WTC11 (cell line): ENCODE results near the gene COBL. TPM values are rescaled to one million over a fixed set of nuclear protein-coding genes. Genes with fewer than 3 reads are reported as not detected.

ENCODE experiments used
- ATAC-seq: fragments of 200-7000 bp; cut with Tn5 transposase; 2 replicates; pipeline ENCODE4 v1.10.0; 2021; ENCODE audit warnings: mild to moderate bottlenecking, moderate library complexity
- CTCF ChIA-PET: fragments of 300-600 bp; sonication (Branson Sonifier 250); formaldehyde crosslinking; loops from one replicate; lab custom pipeline; 2021; ENCODE audit warnings: antibody characterized with exemption; lab: Charles Lee
- POLR2A ChIA-PET: fragments of 350-600 bp; sonication (Branson Sonifier 250); formaldehyde crosslinking; loops from one replicate; lab custom pipeline; 2021; ENCODE audit warnings: antibody characterized with exemption; lab: Charles Lee
- DNase-seq: peaks from one replicate; pipeline ENCODE4 v3.0.0; 2021; ENCODE audit warnings: low spot score
- H3K27ac Mint-ChIP-seq: 2 replicates; pipeline ENCODE4 v1.8.0; 2021; ENCODE audit warnings: mixed read lengths
- H3K27me3 Mint-ChIP-seq: 2 replicates; pipeline ENCODE4 v1.8.0; 2021; ENCODE audit warnings: low read depth, mild to moderate bottlenecking, moderate library complexity, mixed read lengths
- H3K36me3 Mint-ChIP-seq: 2 replicates; pipeline ENCODE4 v1.8.0; 2021; ENCODE audit warnings: mixed read lengths
- H3K4me1 Mint-ChIP-seq: 2 replicates; pipeline ENCODE4 v1.8.0; 2022; ENCODE audit warnings: mixed read lengths
- H3K4me3 Mint-ChIP-seq: 2 replicates; pipeline ENCODE4 v1.8.0; 2021; ENCODE audit warnings: mild to moderate bottlenecking, moderate library complexity, mixed read lengths
- H3K9me3 Mint-ChIP-seq: 2 replicates; pipeline ENCODE4 v1.8.0; 2021; ENCODE audit warnings: mixed read lengths
- ATF1 ChIP-seq: sonication (generic); formaldehyde crosslinking; IDR thresholded peaks from 2 replicates; pipeline ENCODE4 v1.8.1; 2023; ENCODE audit warnings: mild to moderate bottlenecking, moderate library complexity, missing genetic modification reagents
- EMX1 ChIP-seq: fragments of 250-450 bp; sonication (Bioruptor Pico); IDR thresholded peaks from 2 replicates; pipeline ENCODE4 v1.8.0; 2021; ENCODE audit warnings: mild to moderate bottlenecking
- JAZF1 ChIP-seq: fragments of 250-450 bp; sonication (Bioruptor Pico); IDR thresholded peaks from 2 replicates; pipeline ENCODE4 v1.9.0; 2021; ENCODE audit warnings: moderate library complexity, mild to moderate bottlenecking, inconsistent platforms
- JUN ChIP-seq: sonication (generic); formaldehyde crosslinking; IDR thresholded peaks from 2 replicates; pipeline ENCODE4 v1.8.0; 2023; ENCODE audit warnings: mild to moderate bottlenecking, missing genetic modification reagents
- NR1H2 ChIP-seq: sonication (generic); formaldehyde crosslinking; IDR thresholded peaks from 2 replicates; pipeline ENCODE4 v1.9.0; 2021; ENCODE audit warnings: mild to moderate bottlenecking, moderate library complexity, missing genetic modification reagents
- NR3C1 ChIP-seq: sonication (generic); formaldehyde crosslinking; conservative IDR thresholded peaks from 2 replicates; pipeline ENCODE4 v1.8.1; 2023; ENCODE audit warnings: low read depth, mild to moderate bottlenecking, missing genetic modification reagents
- PRRX2 ChIP-seq: fragments of 250-450 bp; sonication (Bioruptor Pico); IDR thresholded peaks from 2 replicates; pipeline ENCODE4 v1.8.0; 2021; ENCODE audit warnings: mild to moderate bottlenecking
- RORB ChIP-seq: fragments of 250-450 bp; sonication (Bioruptor Pico); IDR thresholded peaks from 2 replicates; pipeline ENCODE4 v1.9.0; 2021; ENCODE audit warnings: mild to moderate bottlenecking
- SMAD3 ChIP-seq: sonication (generic); formaldehyde crosslinking; IDR thresholded peaks from 2 replicates; pipeline ENCODE4 v1.8.0; 2022; ENCODE audit warnings: missing genetic modification reagents, mild to moderate bottlenecking, borderline replicate concordance
- SMAD4 ChIP-seq: sonication (generic); formaldehyde crosslinking; IDR thresholded peaks from 2 replicates; pipeline ENCODE4 v1.8.0; 2022; ENCODE audit warnings: mild to moderate bottlenecking, missing genetic modification reagents
- TEAD1 ChIP-seq: sonication (generic); formaldehyde crosslinking; IDR thresholded peaks from 2 replicates; pipeline ENCODE4 v1.8.0; 2022; ENCODE audit warnings: mild to moderate bottlenecking, missing genetic modification reagents
- ZNF263 ChIP-seq: sonication (generic); formaldehyde crosslinking; IDR thresholded peaks from 2 replicates; pipeline ENCODE4 v1.8.1; 2022; ENCODE audit warnings: low read depth, mild to moderate bottlenecking, moderate library complexity, missing genetic modification reagents
- total RNA-seq: library from RNA; stranded (reverse); gene quantifications from 3 replicates; pipeline ENCODE4 v1.2.3, GENCODE V29; 2021
- TF ChIP-seq, protein P1 (sequence below): sonication (generic); formaldehyde crosslinking; IDR thresholded peaks from 2 replicates; pipeline ENCODE4 v1.8.1; 2023; ENCODE audit warnings: mild to moderate bottlenecking, missing genetic modification reagents
- TF ChIP-seq, protein P2 (sequence below): sonication (generic); formaldehyde crosslinking; IDR thresholded peaks from 2 replicates; pipeline ENCODE4 v1.8.1; 2023; ENCODE audit warnings: mild to moderate bottlenecking, missing genetic modification reagents, moderate library complexity
- TF ChIP-seq, protein P3 (sequence below): sonication (generic); formaldehyde crosslinking; IDR thresholded peaks from 2 replicates; pipeline ENCODE4 v1.8.1; 2023; ENCODE audit warnings: mild to moderate bottlenecking, missing genetic modification reagents, moderate library complexity
- TF ChIP-seq, protein P4 (sequence below): fragments of 250-450 bp; sonication (Bioruptor Pico); IDR thresholded peaks from 2 replicates; pipeline ENCODE4 v1.9.0; 2021; ENCODE audit warnings: mild to moderate bottlenecking
- TF ChIP-seq, protein P5 (sequence below): sonication (generic); formaldehyde crosslinking; IDR thresholded peaks from 2 replicates; pipeline ENCODE4 v1.8.1; 2022; ENCODE audit warnings: low read depth, missing genetic modification reagents, borderline replicate concordance
- TF ChIP-seq, protein P6 (sequence below): sonication (generic); formaldehyde crosslinking; IDR thresholded peaks from 2 replicates; pipeline ENCODE4 v1.8.0; 2022; ENCODE audit warnings: mild to moderate bottlenecking, missing genetic modification reagents
- TF ChIP-seq, protein P7 (sequence below): fragments of 250-450 bp; sonication (Bioruptor Pico); IDR thresholded peaks from 2 replicates; pipeline ENCODE4 v1.9.0; 2021; ENCODE audit warnings: mild to moderate bottlenecking, borderline replicate concordance

Gene COBL
- total RNA-seq, 1 experiment from 2014 or later, result 36.5 TPM

DNA sequence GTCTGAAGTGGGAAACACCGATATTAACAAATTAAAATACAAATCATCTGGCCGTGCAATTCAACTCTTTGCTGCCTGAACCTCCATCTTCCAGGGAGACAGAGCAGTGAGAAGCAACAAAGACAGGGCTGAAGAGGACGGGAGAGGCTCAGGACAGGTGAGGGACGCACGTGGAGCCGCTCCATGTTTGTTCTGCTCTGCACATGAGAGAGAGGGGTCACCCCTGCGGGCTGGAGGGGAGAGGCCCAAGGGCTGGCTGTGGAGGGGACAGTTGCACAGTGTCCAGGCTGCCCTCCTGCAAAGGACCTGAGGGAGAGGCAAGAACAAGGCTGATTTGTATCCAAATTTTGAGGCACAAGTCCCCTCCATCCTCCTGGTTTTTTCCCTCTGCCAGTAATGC is 41.7 kb downstream of the COBL start (continued):
- TF ChIP-seq, protein P1, sequence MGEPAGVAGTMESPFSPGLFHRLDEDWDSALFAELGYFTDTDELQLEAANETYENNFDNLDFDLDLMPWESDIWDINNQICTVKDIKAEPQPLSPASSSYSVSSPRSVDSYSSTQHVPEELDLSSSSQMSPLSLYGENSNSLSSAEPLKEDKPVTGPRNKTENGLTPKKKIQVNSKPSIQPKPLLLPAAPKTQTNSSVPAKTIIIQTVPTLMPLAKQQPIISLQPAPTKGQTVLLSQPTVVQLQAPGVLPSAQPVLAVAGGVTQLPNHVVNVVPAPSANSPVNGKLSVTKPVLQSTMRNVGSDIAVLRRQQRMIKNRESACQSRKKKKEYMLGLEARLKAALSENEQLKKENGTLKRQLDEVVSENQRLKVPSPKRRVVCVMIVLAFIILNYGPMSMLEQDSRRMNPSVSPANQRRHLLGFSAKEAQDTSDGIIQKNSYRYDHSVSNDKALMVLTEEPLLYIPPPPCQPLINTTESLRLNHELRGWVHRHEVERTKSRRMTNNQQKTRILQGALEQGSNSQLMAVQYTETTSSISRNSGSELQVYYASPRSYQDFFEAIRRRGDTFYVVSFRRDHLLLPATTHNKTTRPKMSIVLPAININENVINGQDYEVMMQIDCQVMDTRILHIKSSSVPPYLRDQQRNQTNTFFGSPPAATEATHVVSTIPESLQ (CRISPR knock-in tag), result no peak
- TF ChIP-seq, protein P2, sequence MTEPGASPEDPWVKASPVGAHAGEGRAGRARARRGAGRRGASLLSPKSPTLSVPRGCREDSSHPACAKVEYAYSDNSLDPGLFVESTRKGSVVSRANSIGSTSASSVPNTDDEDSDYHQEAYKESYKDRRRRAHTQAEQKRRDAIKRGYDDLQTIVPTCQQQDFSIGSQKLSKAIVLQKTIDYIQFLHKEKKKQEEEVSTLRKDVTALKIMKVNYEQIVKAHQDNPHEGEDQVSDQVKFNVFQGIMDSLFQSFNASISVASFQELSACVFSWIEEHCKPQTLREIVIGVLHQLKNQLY (CRISPR knock-in tag), result no peak
- TF ChIP-seq RORB (CRISPR knock-in tag) (no peak), ZNF263 (CRISPR knock-in tag) (no peak), NR1H2 (no peak)

DNA sequence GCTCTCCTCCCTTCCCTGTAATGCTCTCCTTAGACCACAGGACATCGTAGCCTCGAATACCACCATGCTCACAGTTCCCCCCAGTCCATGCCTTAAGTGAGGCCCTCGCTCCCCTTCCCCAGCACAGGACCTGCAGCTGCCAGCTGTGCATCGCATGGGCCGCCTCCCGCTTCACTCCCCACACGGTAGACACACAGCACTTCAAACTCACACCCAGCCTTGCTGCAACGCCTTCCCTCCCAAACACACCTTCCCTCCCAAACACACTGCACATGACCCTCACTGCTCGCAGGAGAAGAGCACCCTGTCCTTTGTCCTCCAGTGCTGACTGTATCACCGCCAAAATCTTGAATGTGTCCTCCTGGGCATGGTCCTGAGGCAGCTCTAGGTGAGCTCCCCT is 42.6 kb downstream of the COBL start:
- no peak for TF ChIP-seq SMAD3 (CRISPR knock-in tag)
- TF ChIP-seq, protein P3, sequence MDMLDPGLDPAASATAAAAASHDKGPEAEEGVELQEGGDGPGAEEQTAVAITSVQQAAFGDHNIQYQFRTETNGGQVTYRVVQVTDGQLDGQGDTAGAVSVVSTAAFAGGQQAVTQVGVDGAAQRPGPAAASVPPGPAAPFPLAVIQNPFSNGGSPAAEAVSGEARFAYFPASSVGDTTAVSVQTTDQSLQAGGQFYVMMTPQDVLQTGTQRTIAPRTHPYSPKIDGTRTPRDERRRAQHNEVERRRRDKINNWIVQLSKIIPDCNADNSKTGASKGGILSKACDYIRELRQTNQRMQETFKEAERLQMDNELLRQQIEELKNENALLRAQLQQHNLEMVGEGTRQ (CRISPR knock-in tag), result no peak
- TF ChIP-seq ATF1 (CRISPR knock-in tag), result no peak
- no peak for TF ChIP-seq NR3C1 (CRISPR knock-in tag)
- ChIA-PET POLR2A (no interaction called here), CTCF (interaction anchor here (0.7 to 1.1 kb wide), 3 partner anchors 36 to 112 kb away, joined by 3 read pairs; no protein-coding TSS in a partner anchor)
- Mint-ChIP-seq H3K4me1 (peaks cover 42% of the 10 kb centered on the region), H3K9me3 (no peaks in the 10 kb centered on the region), H3K36me3 (no peaks in the 10 kb centered on the region), H3K27ac (peak overlapping the region; percentile 56; the same call in 1 of the 2 replicates), H3K4me3 (no peak overlapping the region), H3K27me3 (no peaks in the 10 kb centered on the region)
- DNase-seq (no peak), ATAC-seq (peak; percentile 19; the same call in 1 of the 2 replicates)

DNA sequence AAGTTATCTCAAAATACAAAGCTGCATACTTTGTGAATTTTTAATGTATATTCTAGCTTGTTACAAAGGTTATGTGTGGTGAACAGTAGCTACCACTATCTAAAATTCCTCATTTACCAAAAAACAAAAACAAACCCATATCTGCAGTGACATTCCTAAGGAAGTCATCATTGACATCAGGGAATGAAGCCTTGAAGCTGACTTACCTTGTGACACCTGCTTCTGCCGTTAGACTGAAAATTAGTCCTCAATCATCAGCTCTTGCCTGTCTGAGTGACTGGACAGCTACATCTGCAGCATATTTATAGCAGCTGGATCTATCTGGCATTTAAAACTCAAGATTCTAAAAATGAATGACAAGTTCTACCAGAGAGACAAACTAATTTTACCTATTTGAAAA is 43.2 kb downstream of the COBL start:
- peaks cover 38% of the 10 kb centered on the region for H3K4me1 Mint-ChIP-seq

DNA sequence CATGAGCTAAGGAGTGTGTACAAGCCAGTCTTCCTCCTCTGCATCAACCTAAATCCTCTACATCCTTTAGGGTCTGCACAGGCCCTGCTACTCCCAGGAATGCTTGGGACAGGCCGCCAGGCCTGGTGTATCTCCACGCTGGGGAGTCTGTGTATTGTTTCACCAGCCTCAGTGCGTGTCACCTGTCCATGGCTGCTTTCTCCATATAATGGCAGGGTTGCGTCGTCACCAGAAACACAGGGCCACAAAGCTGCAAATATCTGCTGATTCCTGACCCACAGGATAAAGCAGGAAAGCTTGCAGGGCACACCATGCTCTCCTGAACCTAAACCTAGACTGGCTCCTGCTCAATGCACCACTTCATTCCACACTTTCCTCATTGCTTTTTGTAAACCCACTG is 45.6 kb downstream of the COBL start:
- ATAC-seq (no peak), DNase-seq (no peak)
- Mint-ChIP-seq H3K4me3 (no peak overlapping the region), H3K27me3 (no peaks in the 10 kb centered on the region), H3K4me1 (peaks cover 40% of the 10 kb centered on the region), H3K9me3 (0 out of 2 replicates have a peak, but pooled peaks cover 3% of the 10 kb centered on the region), H3K36me3 (no peaks in the 10 kb centered on the region), H3K27ac (peak overlapping the region; percentile 94)
- POLR2A ChIA-PET, result no interaction called here
- CTCF ChIA-PET, result interaction anchor here (1.0 to 1.5 kb wide), 2 partner anchors 96 to 108 kb away, joined by 4 to 7 read pairs; no protein-coding TSS in a partner anchor
- TF ChIP-seq JAZF1 (CRISPR knock-in tag) (no peak), SMAD4 (CRISPR knock-in tag) (no peak), TEAD1 (no peak), PRRX2 (CRISPR knock-in tag) (no peak), ATF1 (CRISPR knock-in tag) (no peak), EMX1 (no peak)
- TF ChIP-seq, protein P4, sequence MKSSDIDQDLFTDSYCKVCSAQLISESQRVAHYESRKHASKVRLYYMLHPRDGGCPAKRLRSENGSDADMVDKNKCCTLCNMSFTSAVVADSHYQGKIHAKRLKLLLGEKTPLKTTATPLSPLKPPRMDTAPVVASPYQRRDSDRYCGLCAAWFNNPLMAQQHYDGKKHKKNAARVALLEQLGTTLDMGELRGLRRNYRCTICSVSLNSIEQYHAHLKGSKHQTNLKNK (CRISPR knock-in tag), result no peak
- TF ChIP-seq, protein P5, sequence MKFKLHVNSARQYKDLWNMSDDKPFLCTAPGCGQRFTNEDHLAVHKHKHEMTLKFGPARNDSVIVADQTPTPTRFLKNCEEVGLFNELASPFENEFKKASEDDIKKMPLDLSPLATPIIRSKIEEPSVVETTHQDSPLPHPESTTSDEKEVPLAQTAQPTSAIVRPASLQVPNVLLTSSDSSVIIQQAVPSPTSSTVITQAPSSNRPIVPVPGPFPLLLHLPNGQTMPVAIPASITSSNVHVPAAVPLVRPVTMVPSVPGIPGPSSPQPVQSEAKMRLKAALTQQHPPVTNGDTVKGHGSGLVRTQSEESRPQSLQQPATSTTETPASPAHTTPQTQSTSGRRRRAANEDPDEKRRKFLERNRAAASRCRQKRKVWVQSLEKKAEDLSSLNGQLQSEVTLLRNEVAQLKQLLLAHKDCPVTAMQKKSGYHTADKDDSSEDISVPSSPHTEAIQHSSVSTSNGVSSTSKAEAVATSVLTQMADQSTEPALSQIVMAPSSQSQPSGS, result no peak
- TF ChIP-seq, protein P6, sequence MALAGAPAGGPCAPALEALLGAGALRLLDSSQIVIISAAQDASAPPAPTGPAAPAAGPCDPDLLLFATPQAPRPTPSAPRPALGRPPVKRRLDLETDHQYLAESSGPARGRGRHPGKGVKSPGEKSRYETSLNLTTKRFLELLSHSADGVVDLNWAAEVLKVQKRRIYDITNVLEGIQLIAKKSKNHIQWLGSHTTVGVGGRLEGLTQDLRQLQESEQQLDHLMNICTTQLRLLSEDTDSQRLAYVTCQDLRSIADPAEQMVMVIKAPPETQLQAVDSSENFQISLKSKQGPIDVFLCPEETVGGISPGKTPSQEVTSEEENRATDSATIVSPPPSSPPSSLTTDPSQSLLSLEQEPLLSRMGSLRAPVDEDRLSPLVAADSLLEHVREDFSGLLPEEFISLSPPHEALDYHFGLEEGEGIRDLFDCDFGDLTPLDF, result no peak
- TF ChIP-seq, protein P7, sequence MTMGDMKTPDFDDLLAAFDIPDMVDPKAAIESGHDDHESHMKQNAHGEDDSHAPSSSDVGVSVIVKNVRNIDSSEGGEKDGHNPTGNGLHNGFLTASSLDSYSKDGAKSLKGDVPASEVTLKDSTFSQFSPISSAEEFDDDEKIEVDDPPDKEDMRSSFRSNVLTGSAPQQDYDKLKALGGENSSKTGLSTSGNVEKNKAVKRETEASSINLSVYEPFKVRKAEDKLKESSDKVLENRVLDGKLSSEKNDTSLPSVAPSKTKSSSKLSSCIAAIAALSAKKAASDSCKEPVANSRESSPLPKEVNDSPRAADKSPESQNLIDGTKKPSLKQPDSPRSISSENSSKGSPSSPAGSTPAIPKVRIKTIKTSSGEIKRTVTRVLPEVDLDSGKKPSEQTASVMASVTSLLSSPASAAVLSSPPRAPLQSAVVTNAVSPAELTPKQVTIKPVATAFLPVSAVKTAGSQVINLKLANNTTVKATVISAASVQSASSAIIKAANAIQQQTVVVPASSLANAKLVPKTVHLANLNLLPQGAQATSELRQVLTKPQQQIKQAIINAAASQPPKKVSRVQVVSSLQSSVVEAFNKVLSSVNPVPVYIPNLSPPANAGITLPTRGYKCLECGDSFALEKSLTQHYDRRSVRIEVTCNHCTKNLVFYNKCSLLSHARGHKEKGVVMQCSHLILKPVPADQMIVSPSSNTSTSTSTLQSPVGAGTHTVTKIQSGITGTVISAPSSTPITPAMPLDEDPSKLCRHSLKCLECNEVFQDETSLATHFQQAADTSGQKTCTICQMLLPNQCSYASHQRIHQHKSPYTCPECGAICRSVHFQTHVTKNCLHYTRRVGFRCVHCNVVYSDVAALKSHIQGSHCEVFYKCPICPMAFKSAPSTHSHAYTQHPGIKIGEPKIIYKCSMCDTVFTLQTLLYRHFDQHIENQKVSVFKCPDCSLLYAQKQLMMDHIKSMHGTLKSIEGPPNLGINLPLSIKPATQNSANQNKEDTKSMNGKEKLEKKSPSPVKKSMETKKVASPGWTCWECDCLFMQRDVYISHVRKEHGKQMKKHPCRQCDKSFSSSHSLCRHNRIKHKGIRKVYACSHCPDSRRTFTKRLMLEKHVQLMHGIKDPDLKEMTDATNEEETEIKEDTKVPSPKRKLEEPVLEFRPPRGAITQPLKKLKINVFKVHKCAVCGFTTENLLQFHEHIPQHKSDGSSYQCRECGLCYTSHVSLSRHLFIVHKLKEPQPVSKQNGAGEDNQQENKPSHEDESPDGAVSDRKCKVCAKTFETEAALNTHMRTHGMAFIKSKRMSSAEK (CRISPR knock-in tag), result no peak

More for the DNA sequence above, 43.2 kb downstream of the COBL start:
- H3K27me3 Mint-ChIP-seq, result no peaks in the 10 kb centered on the region
- H3K36me3 Mint-ChIP-seq, result no peaks in the 10 kb centered on the region
- ATAC-seq (no peak), DNase-seq (no peak)
- ChIA-PET POLR2A (interaction anchor here (0.6 kb wide), 1 partner anchor 13 kb away, joined by 3 read pairs; no protein-coding TSS in a partner anchor), CTCF (interaction anchor here (0.7 to 1.2 kb wide), 3 partner anchors 36 to 111 kb away, joined by 3 read pairs; no protein-coding TSS in a partner anchor)
- no peaks in the 10 kb centered on the region for H3K9me3 Mint-ChIP-seq
- H3K4me3 Mint-ChIP-seq, result no peak overlapping the region
- no peak overlapping the region for H3K27ac Mint-ChIP-seq
- TF ChIP-seq, protein P4 (CRISPR knock-in tag), result no peak
- no peak for TF ChIP-seq JUN (CRISPR knock-in tag)
